ENCODE results near the gene ZNF205. TPM values are rescaled to one million over a fixed set of nuclear protein-coding genes. Genes with fewer than 3 reads are reported as not detected.

Gene ZNF205
- total and polyA plus RNA-seq, 2 donors (not counting 1 experiment from before 2014, with no cell fraction given), result not detected

DNA sequence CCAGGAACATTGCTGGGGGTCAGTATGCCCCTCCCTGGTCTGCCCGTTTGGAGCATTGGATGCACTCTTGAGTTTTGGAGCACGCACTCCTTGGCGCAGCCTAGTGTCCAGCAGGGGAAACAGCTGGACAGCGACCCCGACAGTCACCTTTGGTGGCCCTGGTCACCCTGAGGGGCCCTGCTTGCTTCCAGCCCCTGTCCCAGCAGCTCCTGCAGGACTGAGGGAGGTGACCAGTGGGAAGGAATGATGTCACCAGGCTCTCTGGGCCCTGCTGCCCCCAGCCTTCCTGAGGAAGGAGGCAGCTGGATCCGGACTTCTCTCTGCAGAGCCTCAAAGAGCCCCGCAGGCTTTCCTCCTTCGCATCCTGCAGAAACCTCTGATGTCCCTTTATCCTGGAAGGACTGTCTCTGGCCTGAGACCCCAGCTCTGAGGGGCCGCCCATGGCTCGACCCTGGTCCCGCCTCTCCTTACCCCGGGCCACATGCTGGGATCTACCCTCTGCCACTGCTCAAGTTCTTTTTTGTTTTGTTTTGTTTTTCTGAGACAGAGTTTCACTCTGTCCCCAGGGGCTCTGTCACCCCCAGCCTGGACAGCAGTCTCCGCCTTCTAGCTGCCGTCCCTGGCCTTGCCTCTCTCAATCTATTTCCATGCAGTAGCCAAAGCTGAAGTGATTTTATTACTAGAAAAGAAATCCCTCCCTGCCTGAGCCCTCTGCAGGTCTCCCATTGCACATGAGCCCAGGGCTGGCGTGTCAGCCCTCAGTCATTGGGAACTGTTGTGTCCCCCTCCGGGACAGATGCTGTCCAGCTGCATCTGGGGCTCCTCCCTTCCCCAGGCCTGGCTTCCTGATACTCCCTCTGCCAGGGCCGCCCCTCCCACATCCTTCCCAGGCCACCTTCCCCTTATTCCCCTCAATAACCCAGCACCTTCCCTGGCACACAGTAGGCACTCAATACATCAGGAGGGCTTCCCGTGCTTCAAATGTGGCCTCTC lies 24.8 kb upstream of the ZNF205 start:
- no peaks in the 10 kb centered on the region for H3K79me2 ChIP-seq (ENCODE audit: control insufficient read depth, insufficient read depth, low read length)
- H3K9ac ChIP-seq (ENCODE audit: low read length), result no peak overlapping the region
- H3K27ac ChIP-seq (ENCODE audit: low read length in 2 of 2), result no peak overlapping the region
- H3K27ac Mint-ChIP-seq, result no peak overlapping the region
- DNase-seq (no peak), ATAC-seq (ENCODE audit: low read depth) (no peak)
- ChIA-PET CTCF (interaction anchor here (0.7 to 3.2 kb wide), 5 partner anchors 10 to 55 kb away, joined by 3 to 16 read pairs (median 3); no protein-coding TSS in a partner anchor), POLR2A (no interaction called here)
- no peak for TF ChIP-seq EZH2 (IDR thresholded peaks at IDR 0.05; ENCODE audit: borderline replicate concordance, insufficient read depth, low read depth, low read length, poor library complexity, severe bottlenecking)
- TF ChIP-seq, protein P1, sequence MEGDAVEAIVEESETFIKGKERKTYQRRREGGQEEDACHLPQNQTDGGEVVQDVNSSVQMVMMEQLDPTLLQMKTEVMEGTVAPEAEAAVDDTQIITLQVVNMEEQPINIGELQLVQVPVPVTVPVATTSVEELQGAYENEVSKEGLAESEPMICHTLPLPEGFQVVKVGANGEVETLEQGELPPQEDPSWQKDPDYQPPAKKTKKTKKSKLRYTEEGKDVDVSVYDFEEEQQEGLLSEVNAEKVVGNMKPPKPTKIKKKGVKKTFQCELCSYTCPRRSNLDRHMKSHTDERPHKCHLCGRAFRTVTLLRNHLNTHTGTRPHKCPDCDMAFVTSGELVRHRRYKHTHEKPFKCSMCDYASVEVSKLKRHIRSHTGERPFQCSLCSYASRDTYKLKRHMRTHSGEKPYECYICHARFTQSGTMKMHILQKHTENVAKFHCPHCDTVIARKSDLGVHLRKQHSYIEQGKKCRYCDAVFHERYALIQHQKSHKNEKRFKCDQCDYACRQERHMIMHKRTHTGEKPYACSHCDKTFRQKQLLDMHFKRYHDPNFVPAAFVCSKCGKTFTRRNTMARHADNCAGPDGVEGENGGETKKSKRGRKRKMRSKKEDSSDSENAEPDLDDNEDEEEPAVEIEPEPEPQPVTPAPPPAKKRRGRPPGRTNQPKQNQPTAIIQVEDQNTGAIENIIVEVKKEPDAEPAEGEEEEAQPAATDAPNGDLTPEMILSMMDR (IDR thresholded peaks at IDR 0.05), result no peak
- H3K27me3 Mint-ChIP-seq, result peaks cover 7% of the 10 kb centered on the region
- no peaks in the 10 kb centered on the region for H3K9me3 ChIP-seq (ENCODE audit: control extremely low read depth in 1 of 3, control insufficient read depth in 2 of 3, insufficient read depth in 1 of 3, low read length in 2 of 3)
- peaks cover 0 to 8% (median 3%) of the 10 kb centered on the region in 4 experiments for H3K27me3 ChIP-seq (replicated peaks in 1 of 4; ENCODE audit: control extremely low read depth in 1 of 4, control insufficient read depth in 3 of 4, insufficient read depth in 4 of 4, low read length in 3 of 4)
- H3K36me3 ChIP-seq (replicated peaks in 1 of 2; ENCODE audit: control extremely low read depth in 1 of 2, control insufficient read depth in 1 of 2, extremely low read depth in 1 of 2, insufficient read depth in 2 of 2, low read length in 1 of 2), result no peaks in the 10 kb centered on the region
- no peaks in the 10 kb centered on the region for H3K9me3 Mint-ChIP-seq (ENCODE audit: insufficient read depth)
- H4K20me1 ChIP-seq (ENCODE audit: control insufficient read depth, insufficient read depth, low read length, poor library complexity, severe bottlenecking), result no peaks in the 10 kb centered on the region
- H2AFZ ChIP-seq (ENCODE audit: insufficient read depth, low read depth, low read length, poor library complexity, severe bottlenecking), result no peak overlapping the region
- no peak overlapping the region for H3K4me3 Mint-ChIP-seq
- no peak overlapping the region for H3K4me2 ChIP-seq (replicated peaks; ENCODE audit: low read depth, low read length, poor library complexity, severe bottlenecking)
- intact Hi-C loops (cut with micrococcal nuclease), result no loop called here
- no peak overlapping the region for H3K4me3 ChIP-seq (ENCODE audit: control extremely low read depth in 1 of 5, extremely low read depth in 1 of 5, insufficient read depth in 1 of 5, low read depth in 2 of 5, low read length in 4 of 5)
- H3K4me1 Mint-ChIP-seq, result peaks cover 4% of the 10 kb centered on the region
- no peaks in the 10 kb centered on the region for H3K4me1 ChIP-seq (ENCODE audit: control insufficient read depth in 2 of 2, insufficient read depth in 2 of 2, low read length in 2 of 2)
- WGBS (ENCODE audit: insufficient coverage), result 50% methylated on average over 17 of the region's 18 CpGs

DNA sequence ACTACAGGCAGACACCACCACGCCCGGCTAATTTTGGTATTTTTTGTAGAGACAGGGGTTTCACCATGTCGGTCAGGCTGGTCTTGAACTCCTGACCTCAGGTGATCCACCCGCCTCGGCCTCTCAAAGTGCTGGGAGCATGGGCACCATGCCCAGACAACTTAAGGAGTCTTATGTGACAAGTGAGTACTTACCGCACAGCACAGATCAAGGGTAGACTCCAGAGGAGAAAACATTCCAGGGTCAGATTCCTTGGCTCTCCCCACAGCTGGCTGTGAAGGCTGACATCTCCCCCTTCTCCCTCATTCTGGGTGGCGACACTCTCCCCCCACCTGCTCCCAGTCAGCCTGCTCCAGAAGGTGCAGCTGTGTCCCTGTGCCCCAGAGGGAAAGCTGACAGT lies 23.9 kb upstream of the ZNF205 start:
- Mint-ChIP-seq H3K4me1 (peaks cover 4% of the 10 kb centered on the region), H3K9me3 (ENCODE audit: insufficient read depth) (no peaks in the 10 kb centered on the region), H3K27me3 (peaks cover 7% of the 10 kb centered on the region), H3K4me3 (no peak overlapping the region), H3K27ac (no peak overlapping the region)
- Histone ChIP-seq H2AFZ (ENCODE audit: insufficient read depth, low read depth, low read length, poor library complexity, severe bottlenecking) (no peak overlapping the region), H3K27me3 (replicated peaks in 1 of 4; ENCODE audit: control extremely low read depth in 1 of 4, control insufficient read depth in 3 of 4, insufficient read depth in 4 of 4, low read length in 3 of 4) (peaks cover 0 to 8% (median 3%) of the 10 kb centered on the region in 4 experiments), H3K27ac (ENCODE audit: low read length in 2 of 2) (no peak overlapping the region), H4K20me1 (ENCODE audit: control insufficient read depth, insufficient read depth, low read length, poor library complexity, severe bottlenecking) (no peaks in the 10 kb centered on the region), H3K9me3 (ENCODE audit: control extremely low read depth in 1 of 3, control insufficient read depth in 2 of 3, insufficient read depth in 1 of 3, low read length in 2 of 3) (no peaks in the 10 kb centered on the region), H3K4me3 (ENCODE audit: control extremely low read depth in 1 of 5, extremely low read depth in 1 of 5, insufficient read depth in 1 of 5, low read depth in 2 of 5, low read length in 4 of 5) (no peak overlapping the region), H3K9ac (ENCODE audit: low read length) (no peak overlapping the region), H3K4me2 (replicated peaks; ENCODE audit: low read depth, low read length, poor library complexity, severe bottlenecking) (no peak overlapping the region), H3K36me3 (replicated peaks in 1 of 2; ENCODE audit: control extremely low read depth in 1 of 2, control insufficient read depth in 1 of 2, extremely low read depth in 1 of 2, insufficient read depth in 2 of 2, low read length in 1 of 2) (no peaks in the 10 kb centered on the region), H3K4me1 (ENCODE audit: control insufficient read depth in 2 of 2, insufficient read depth in 2 of 2, low read length in 2 of 2) (no peaks in the 10 kb centered on the region), H3K79me2 (ENCODE audit: control insufficient read depth, insufficient read depth, low read length) (no peaks in the 10 kb centered on the region)
- DNase-seq (no peak), ATAC-seq (ENCODE audit: low read depth) (no peak)
- ChIA-PET CTCF (interaction anchor here (1.3 to 3.2 kb wide), 3 partner anchors 11 to 41 kb away, joined by 3 to 16 read pairs (median 3); no protein-coding TSS in a partner anchor), POLR2A (no interaction called here)
- WGBS (ENCODE audit: insufficient coverage), result 93% methylated on average over 5 of the region's 7 CpGs
- TF ChIP-seq EZH2 (IDR thresholded peaks at IDR 0.05; ENCODE audit: borderline replicate concordance, insufficient read depth, low read depth, low read length, poor library complexity, severe bottlenecking), result no peak
- TF ChIP-seq, protein P1 (IDR thresholded peaks at IDR 0.05), result no peak
- intact Hi-C loops (cut with micrococcal nuclease), result no loop called here

Measured in B cell (primary cell).